ENCODE data around the gene ECI1.

The ECI1 gene

GRCh38 chr16:2234813-2235170 lies 16.6 kb downstream of the ECI1 start:
- Histone ChIP-seq H3K9me2 (replicated peaks; ENCODE audit: low read depth, low read length) (no peaks in the 10 kb centered on the region), H3K4me1 (ENCODE audit: insufficient read depth, low read length, poor library complexity, severe bottlenecking) (no peaks in the 10 kb centered on the region), H3F3A (ENCODE audit: low read depth) (no peaks in the 10 kb centered on the region), H3K27me3 (ENCODE audit: insufficient read depth, low read length, poor library complexity, severe bottlenecking) (no peaks in the 10 kb centered on the region), H3K4me3 (ENCODE audit: low read length, poor library complexity, severe bottlenecking) (no peak overlapping the region), H3K9me3 (ENCODE audit: insufficient read depth, low read depth, low read length) (no peaks in the 10 kb centered on the region), H3K4me2 (ENCODE audit: low read depth, low read length, poor library complexity, severe bottlenecking) (no peak overlapping the region), H3K36me3 (ENCODE audit: insufficient read depth, low read length) (no peaks in the 10 kb centered on the region; the same call in 1 of the 2 replicates), H3K79me2 (ENCODE audit: insufficient read depth, low read length) (no peaks in the 10 kb centered on the region), H4K20me1 (ENCODE audit: insufficient read depth, low read length, poor library complexity, severe bottlenecking) (no peaks in the 10 kb centered on the region), H2AFZ (ENCODE audit: low read length) (no peak overlapping the region), H3K9ac (ENCODE audit: low read depth, low read length, poor library complexity, severe bottlenecking) (no peak overlapping the region)
- TF ChIP-seq CTCF (conservative IDR thresholded peaks at IDR 0.05; ENCODE audit: low read length), result no peak
- TF ChIP-seq EZH2phosphoT487 (IDR thresholded peaks at IDR 0.05; ENCODE audit: borderline replicate concordance), result no peak

- Histone ChIP-seq H4K20me1 (ENCODE audit: insufficient read depth, low read length, poor library complexity, severe bottlenecking) (no peaks in the 10 kb centered on the region), H3F3A (ENCODE audit: low read depth) (no peaks in the 10 kb centered on the region), H3K27me3 (ENCODE audit: insufficient read depth, low read length, poor library complexity, severe bottlenecking) (no peaks in the 10 kb centered on the region), H3K4me3 (ENCODE audit: low read length, poor library complexity, severe bottlenecking) (no peak overlapping the region), H3K4me2 (ENCODE audit: low read depth, low read length, poor library complexity, severe bottlenecking) (no peak overlapping the region), H3K9me2 (replicated peaks; ENCODE audit: low read depth, low read length) (no peaks in the 10 kb centered on the region), H2AFZ (ENCODE audit: low read length) (no peak overlapping the region), H3K36me3 (ENCODE audit: insufficient read depth, low read length) (no peaks in the 10 kb centered on the region; the same call in 1 of the 2 replicates), H3K9ac (ENCODE audit: low read depth, low read length, poor library complexity, severe bottlenecking) (no peak overlapping the region), H3K9me3 (ENCODE audit: insufficient read depth, low read depth, low read length) (no peaks in the 10 kb centered on the region), H3K4me1 (ENCODE audit: insufficient read depth, low read length, poor library complexity, severe bottlenecking) (no peaks in the 10 kb centered on the region), H3K79me2 (ENCODE audit: insufficient read depth, low read length) (no peaks in the 10 kb centered on the region)
- TF ChIP-seq EZH2phosphoT487 (IDR thresholded peaks at IDR 0.05; ENCODE audit: borderline replicate concordance) (no peak), CTCF (conservative IDR thresholded peaks at IDR 0.05; ENCODE audit: low read length) (no peak)
Measured at GRCh38 chr16:2233872-2234812, 17.2 kb downstream of the ECI1 start.

GRCh38 chr16:2233046-2233775 lies 18.2 kb downstream of the ECI1 start:
- no peaks in the 10 kb centered on the region for H3F3A ChIP-seq (ENCODE audit: low read depth)
- no peaks in the 10 kb centered on the region for H3K9me3 ChIP-seq (ENCODE audit: insufficient read depth, low read depth, low read length)
- no peak overlapping the region for H2AFZ ChIP-seq (ENCODE audit: low read length)
- no peaks in the 10 kb centered on the region for H3K4me1 ChIP-seq (ENCODE audit: insufficient read depth, low read length, poor library complexity, severe bottlenecking)
- no peaks in the 10 kb centered on the region for H4K20me1 ChIP-seq (ENCODE audit: insufficient read depth, low read length, poor library complexity, severe bottlenecking)
- no peaks in the 10 kb centered on the region; the same call in 1 of the 2 replicates for H3K36me3 ChIP-seq (ENCODE audit: insufficient read depth, low read length)
- H3K9me2 ChIP-seq (replicated peaks; ENCODE audit: low read depth, low read length), result no peaks in the 10 kb centered on the region
- no peak overlapping the region for H3K4me3 ChIP-seq (ENCODE audit: low read length, poor library complexity, severe bottlenecking)
- no peak overlapping the region for H3K4me2 ChIP-seq (ENCODE audit: low read depth, low read length, poor library complexity, severe bottlenecking)
- H3K27me3 ChIP-seq (ENCODE audit: insufficient read depth, low read length, poor library complexity, severe bottlenecking), result no peaks in the 10 kb centered on the region
- TF ChIP-seq EZH2phosphoT487 (IDR thresholded peaks at IDR 0.05; ENCODE audit: borderline replicate concordance) (no peak), CTCF (conservative IDR thresholded peaks at IDR 0.05; ENCODE audit: low read length) (no peak)
- no peaks in the 10 kb centered on the region for H3K79me2 ChIP-seq (ENCODE audit: insufficient read depth, low read length)
- no peak overlapping the region for H3K9ac ChIP-seq (ENCODE audit: low read depth, low read length, poor library complexity, severe bottlenecking)
